GM12801 (cell line): ENCODE results near the gene SUPT3H.

Source experiments
- CTCF ChIP-seq: IDR thresholded peaks from one replicate; pipeline ENCODE4 v1.5.1; 2011; ENCODE audit warnings: control low read depth; ENCODE audit not compliant: insufficient read length; ENCODE audit errors: extremely low read depth

Gene SUPT3H

GRCh38 chr6:44854712-44855443 lies 522.9 kb downstream of the SUPT3H start:
- no peak for TF ChIP-seq CTCF

- no peak for TF ChIP-seq CTCF
These were observed 526.6 kb downstream of the SUPT3H start for GRCh38 chr6:44851176-44851575.

GRCh38 chr6:44850312-44850711 lies 527.4 kb downstream of the SUPT3H start:
- TF ChIP-seq CTCF, result no peak

DNA sequence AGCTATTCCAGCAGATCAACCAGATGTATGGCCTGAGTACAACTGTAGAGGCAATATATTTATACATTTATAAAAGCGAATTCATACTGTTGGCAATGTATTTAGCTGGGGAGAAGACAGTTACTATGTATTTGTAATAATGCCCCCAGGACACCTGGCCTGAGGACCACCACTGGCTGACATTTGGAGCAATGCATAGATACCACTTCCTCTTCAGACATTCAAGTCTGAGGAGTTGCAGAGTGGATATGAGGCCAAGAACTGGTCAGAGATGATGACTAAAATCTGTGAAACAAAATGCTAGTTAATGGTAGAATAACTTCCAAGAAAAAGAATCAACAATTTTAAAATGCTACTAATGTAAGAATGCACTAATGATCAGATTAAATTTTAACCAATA lies 527.9 kb downstream of the SUPT3H start:
- TF ChIP-seq CTCF, result no peak

DNA sequence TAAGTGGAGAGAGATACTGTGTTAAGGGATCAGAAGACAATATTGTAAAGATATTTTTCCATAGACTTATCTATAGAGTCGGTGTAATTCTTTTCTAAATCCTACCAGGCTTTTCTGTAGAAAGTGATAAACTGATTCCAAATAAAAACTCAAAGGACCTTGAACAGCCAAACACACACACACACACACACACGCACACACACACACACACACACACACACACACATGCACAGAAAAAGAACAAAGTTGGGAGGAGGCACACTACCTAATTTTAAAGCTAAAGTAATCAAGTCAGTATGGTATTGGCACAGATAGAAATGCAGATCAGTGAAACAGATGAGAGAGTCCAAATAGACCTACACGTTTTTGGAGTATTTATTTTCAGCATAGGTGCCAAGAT lies 534.0 kb downstream of the SUPT3H start:
- no peak for TF ChIP-seq CTCF

GRCh38 chr6:44842616-44843015 lies 535.1 kb downstream of the SUPT3H start:
- TF ChIP-seq CTCF, result no peak

DNA sequence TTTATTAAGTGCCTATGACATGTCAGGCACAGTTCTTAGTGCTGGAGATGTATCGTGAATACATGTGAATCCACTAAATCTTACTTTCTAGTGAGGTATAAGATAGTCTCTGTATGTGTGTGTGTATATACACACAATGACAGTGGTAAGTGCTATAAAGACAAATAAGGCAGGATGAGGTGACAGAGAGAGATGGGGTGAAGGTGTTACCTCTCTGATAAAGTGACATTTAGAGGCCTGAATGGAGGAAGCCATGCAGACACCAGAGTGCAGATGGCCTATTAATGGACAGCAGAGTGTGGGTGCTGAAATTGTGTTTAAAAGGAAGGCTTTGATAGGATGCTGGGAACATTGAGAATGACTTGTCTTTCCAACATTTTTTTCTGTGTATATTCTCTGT lies 535.9 kb downstream of the SUPT3H start:
- no peak for TF ChIP-seq CTCF
